B cell (primary cell): ENCODE results near the gene CCDC186. TPM values are rescaled to one million over a fixed set of nuclear protein-coding genes. Genes with fewer than 3 reads are reported as not detected.

ENCODE experiments used
- ATAC-seq: fragments of 200-7000 bp; cut with Tn5 transposase; one replicate; pipeline ENCODE4 v1.10.0; 2021; ENCODE audit warnings: low read depth, mild to moderate bottlenecking, moderate number of reproducible peaks, moderate library complexity
- CTCF ChIA-PET: fragments of 350-600 bp; sonication (Branson Sonifier 250); formaldehyde crosslinking; loops from one replicate; lab custom pipeline; 2021; ENCODE audit warnings: antibody characterized with exemption, inconsistent platforms; lab: Charles Lee
- POLR2A ChIA-PET: fragments of 350-600 bp; sonication (Branson Sonifier 250); formaldehyde crosslinking; loops from one replicate; lab custom pipeline; 2021; ENCODE audit warnings: antibody characterized with exemption; lab: Charles Lee
- DNase-seq: peaks from one replicate; pipeline ENCODE4 v3.0.0; 2013
- H2AFZ ChIP-seq: 2 replicates; pipeline ENCODE4 v1.6.1; 2012; ENCODE audit warnings: mild to moderate bottlenecking, low read depth, low read length; ENCODE audit not compliant: insufficient read depth, poor library complexity, severe bottlenecking
- H3K27ac ChIP-seq, 2 donors: 1 replicate in 1 of 2; 2 replicates in 1 of 2; pipeline ENCODE4 v1.5.1; 2012 to 2013; ENCODE audit warnings: low read length in 2 of 2, mild to moderate bottlenecking in 2 of 2, moderate library complexity in 1 of 2
- H3K27me3 ChIP-seq, 4 experiments: fragments of 200-600 bp in 1 of 4; sonication (generic) in 1 of 4; replicated peaks in 1 of 4; 1 replicate in 2 of 4; 2 replicates in 2 of 4; pipeline versions ENCODE4 v1.6.1 to v1.7.0; 2013 to 2016; ENCODE audit warnings: low read length in 3 of 4, mild to moderate bottlenecking in 2 of 4, mixed read lengths in 1 of 4, moderate library complexity in 1 of 4; ENCODE audit not compliant: insufficient read depth in 4 of 4, control insufficient read depth in 3 of 4; ENCODE audit errors: control extremely low read depth in 1 of 4
- H3K36me3 ChIP-seq, 2 experiments: replicated peaks in 1 of 2; 1 replicate in 1 of 2; 2 replicates in 1 of 2; pipeline versions ENCODE4 v1.6.1 to v1.7.1; 2013; ENCODE audit warnings: low read length in 1 of 2; ENCODE audit not compliant: insufficient read depth in 2 of 2, control insufficient read depth in 1 of 2; ENCODE audit errors: control extremely low read depth in 1 of 2, extremely low read depth in 1 of 2
- H3K4me1 ChIP-seq, 2 donors: fragments of 200-600 bp in 1 of 2; sonication (generic) in 1 of 2; 1 replicate in 1 of 2; 2 replicates in 1 of 2; pipeline versions ENCODE4 v1.5.1 to v1.6.1; 2013 to 2017; ENCODE audit warnings: low read length in 2 of 2; ENCODE audit not compliant: control insufficient read depth in 2 of 2, insufficient read depth in 2 of 2
- H3K4me2 ChIP-seq: replicated peaks from 2 replicates; pipeline ENCODE3; 2012; ENCODE audit warnings: mild to moderate bottlenecking, low read depth, low read length; ENCODE audit not compliant: poor library complexity, severe bottlenecking
- H3K4me3 ChIP-seq, 5 experiments: fragments of 200-600 bp in 1 of 5; sonication (generic) in 1 of 5; 1 replicate in 3 of 5; 2 replicates in 2 of 5; pipeline versions ENCODE4 v1.5.1 to v1.7.0; 2011 to 2016; ENCODE audit warnings: low read length in 4 of 5, mild to moderate bottlenecking in 4 of 5, low read depth in 2 of 5, control low read depth in 1 of 5, moderate library complexity in 1 of 5; ENCODE audit not compliant: insufficient read depth in 1 of 5; ENCODE audit errors: control extremely low read depth in 1 of 5, extremely low read depth in 1 of 5
- H3K79me2 ChIP-seq: fragments of 200-600 bp; sonication (generic); one replicate; pipeline ENCODE4 v1.6.0; 2016; ENCODE audit warnings: low read length; ENCODE audit not compliant: control insufficient read depth, insufficient read depth
- H3K9ac ChIP-seq: fragments of 200-600 bp; sonication (generic); 2 replicates; pipeline ENCODE4 v1.6.1; 2017; ENCODE audit warnings: mild to moderate bottlenecking, low read length, moderate library complexity
- H3K9me3 ChIP-seq, 3 donors: one replicate each; pipeline versions ENCODE4 v1.6.1 to v1.7.1; 2013; ENCODE audit warnings: low read length in 2 of 3; ENCODE audit not compliant: control insufficient read depth in 2 of 3, insufficient read depth in 1 of 3; ENCODE audit errors: control extremely low read depth in 1 of 3
- H4K20me1 ChIP-seq: 2 replicates; pipeline ENCODE4 v1.6.0; 2012; ENCODE audit warnings: mild to moderate bottlenecking, low read length; ENCODE audit not compliant: insufficient read depth, control insufficient read depth, poor library complexity, severe bottlenecking
- H3K27ac Mint-ChIP-seq: one replicate; pipeline ENCODE4 v1.8.0; 2021; ENCODE audit warnings: mixed read lengths
- H3K27me3 Mint-ChIP-seq: one replicate; pipeline ENCODE4 v1.8.0; 2021; ENCODE audit warnings: mixed read lengths
- H3K4me1 Mint-ChIP-seq: one replicate; pipeline ENCODE4 v1.8.0; 2021; ENCODE audit warnings: mixed read lengths
- H3K4me3 Mint-ChIP-seq: one replicate; pipeline ENCODE4 v1.8.0; 2021; ENCODE audit warnings: mixed read lengths
- H3K9me3 Mint-ChIP-seq: one replicate; pipeline ENCODE4 v1.8.0; 2022; ENCODE audit warnings: mixed read lengths; ENCODE audit not compliant: insufficient read depth
- EZH2 ChIP-seq: IDR thresholded peaks from 2 replicates; pipeline ENCODE4 v1.6.1; 2012; ENCODE audit warnings: borderline replicate concordance, low read depth, mild to moderate bottlenecking, moderate library complexity, low read length; ENCODE audit not compliant: insufficient read depth, poor library complexity, severe bottlenecking
- WGBS: methylation state at CpG from one replicate; pipeline ENCODE4 v1.1.5; 2013; ENCODE audit warnings: missing lambda C conversion rate; ENCODE audit not compliant: insufficient coverage; 5-methylcytosine and 5-hydroxymethylcytosine counted together
- intact Hi-C: fragments of 100-400 bp; cut with micrococcal nuclease; formaldehyde crosslinking; loops from one replicate; pipeline ENCODE4 v1.10.0; 2022
- polyA plus RNA-seq: library from polyadenylated mRNA; depleted of rRNA; stranded (reverse); fragments of >200 nt; gene quantifications from 2 replicates; pipeline ENCODE4 v1.2.3, GENCODE V29; 2012
- total RNA-seq, 2 donors: library from RNA; stranded (reverse); fragments of 120-200 nt in 1 of 2; gene quantifications; 1 replicate in 1 of 2; 2 replicates in 1 of 2; pipeline versions ENCODE4 v1.2.3 to v1.2.4, GENCODE V29; 2013 to 2022
- TF ChIP-seq, protein P1 (sequence below): fragments of 200-600 bp; IDR thresholded peaks from one replicate; pipeline ENCODE4 v1.8.0; 2022; ENCODE audit warnings: antibody characterized with exemption, mild to moderate bottlenecking

The CCDC186 gene
- total and polyA plus RNA-seq, 2 donors (not counting 1 experiment from before 2014, with no cell fraction given): 8.0 to 33.8 TPM

DNA sequence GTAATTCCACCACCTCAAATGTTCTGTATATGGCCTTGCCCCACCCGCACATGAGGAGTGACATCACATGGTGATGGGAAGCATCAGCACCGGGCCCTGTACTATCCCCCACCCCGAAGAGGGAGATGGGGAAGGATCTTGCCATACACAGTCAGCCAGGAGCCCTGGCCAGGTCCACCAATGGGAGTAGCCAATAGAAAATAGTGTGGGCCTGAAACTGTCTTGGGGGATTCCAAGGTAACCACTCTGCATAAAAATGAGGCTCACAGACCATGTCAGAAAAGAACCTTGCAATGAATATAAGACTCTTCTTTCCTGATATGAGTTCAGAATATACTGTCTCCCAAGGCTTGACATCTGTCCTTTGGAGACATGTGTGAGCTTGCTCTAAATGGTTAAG is 79.2 kb downstream of the CCDC186 start:
- Histone ChIP-seq H3K27me3 (peaks cover 0 to 1% (median under 1%) of the 10 kb centered on the region in 4 experiments), H3K9me3 (peaks cover 0 to 13% (median 9%) of the 10 kb centered on the region in 3 donors), H3K9ac (no peak overlapping the region), H3K36me3 (no peaks in the 10 kb centered on the region), H3K27ac (no peak overlapping the region), H4K20me1 (no peaks in the 10 kb centered on the region), H3K4me1 (peaks cover 56 to 57% of the 10 kb centered on the region in 2 donors), H3K4me3 (no peak overlapping the region), H3K4me2 (peak overlapping the region; percentile 64), H3K79me2 (no peaks in the 10 kb centered on the region), H2AFZ (no peak overlapping the region)
- Mint-ChIP-seq H3K27ac (no peak overlapping the region), H3K4me1 (peaks cover 51% of the 10 kb centered on the region), H3K9me3 (peaks cover 3% of the 10 kb centered on the region), H3K27me3 (peaks cover 4% of the 10 kb centered on the region), H3K4me3 (peak overlapping the region; percentile 56)
- no peak for ATAC-seq
- CTCF ChIA-PET: no interaction called here
- intact Hi-C loops: no loop called here
- 60% methylated on average over 1 of the region's 3 CpGs for WGBS
- DNase-seq: no peak
- TF ChIP-seq, protein P1, sequence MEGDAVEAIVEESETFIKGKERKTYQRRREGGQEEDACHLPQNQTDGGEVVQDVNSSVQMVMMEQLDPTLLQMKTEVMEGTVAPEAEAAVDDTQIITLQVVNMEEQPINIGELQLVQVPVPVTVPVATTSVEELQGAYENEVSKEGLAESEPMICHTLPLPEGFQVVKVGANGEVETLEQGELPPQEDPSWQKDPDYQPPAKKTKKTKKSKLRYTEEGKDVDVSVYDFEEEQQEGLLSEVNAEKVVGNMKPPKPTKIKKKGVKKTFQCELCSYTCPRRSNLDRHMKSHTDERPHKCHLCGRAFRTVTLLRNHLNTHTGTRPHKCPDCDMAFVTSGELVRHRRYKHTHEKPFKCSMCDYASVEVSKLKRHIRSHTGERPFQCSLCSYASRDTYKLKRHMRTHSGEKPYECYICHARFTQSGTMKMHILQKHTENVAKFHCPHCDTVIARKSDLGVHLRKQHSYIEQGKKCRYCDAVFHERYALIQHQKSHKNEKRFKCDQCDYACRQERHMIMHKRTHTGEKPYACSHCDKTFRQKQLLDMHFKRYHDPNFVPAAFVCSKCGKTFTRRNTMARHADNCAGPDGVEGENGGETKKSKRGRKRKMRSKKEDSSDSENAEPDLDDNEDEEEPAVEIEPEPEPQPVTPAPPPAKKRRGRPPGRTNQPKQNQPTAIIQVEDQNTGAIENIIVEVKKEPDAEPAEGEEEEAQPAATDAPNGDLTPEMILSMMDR: no peak
- no peak for TF ChIP-seq EZH2
- POLR2A ChIA-PET: no interaction called here

DNA sequence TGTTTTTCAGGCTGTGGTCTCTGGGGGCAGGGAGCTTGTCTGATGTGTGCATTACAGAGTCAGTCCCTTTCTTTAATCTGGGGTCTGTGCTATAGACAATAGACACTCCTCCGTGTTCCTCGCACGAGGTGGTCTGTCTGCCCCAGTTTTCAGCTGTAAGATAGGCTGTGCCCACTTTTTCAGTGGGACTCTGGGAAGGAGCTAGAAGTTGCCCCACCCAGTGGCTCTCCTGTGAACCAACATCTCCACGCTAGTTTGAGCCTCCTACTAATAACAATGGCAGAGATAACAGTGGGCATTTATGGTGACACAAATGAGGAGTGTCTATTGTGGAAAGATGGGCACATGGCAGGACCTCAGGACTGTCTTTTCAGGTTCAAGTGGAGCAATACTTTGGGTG is 86.3 kb downstream of the CCDC186 start:
- Mint-ChIP-seq H3K4me3 (no peak overlapping the region), H3K27ac (no peak overlapping the region), H3K9me3 (no peaks in the 10 kb centered on the region), H3K4me1 (no peaks in the 10 kb centered on the region), H3K27me3 (no peaks in the 10 kb centered on the region)
- Histone ChIP-seq H3K9me3 (peaks cover 0 to 8% (median 0%) of the 10 kb centered on the region in 3 donors), H3K79me2 (no peaks in the 10 kb centered on the region), H3K9ac (no peak overlapping the region), H3K36me3 (no peaks in the 10 kb centered on the region), H4K20me1 (no peaks in the 10 kb centered on the region), H3K4me3 (no peak overlapping the region), H3K4me1 (no peaks in the 10 kb centered on the region), H3K27ac (no peak overlapping the region), H2AFZ (no peak overlapping the region), H3K4me2 (no peak overlapping the region), H3K27me3 (no peaks in the 10 kb centered on the region)
- DNase-seq: no peak
- POLR2A ChIA-PET: no interaction called here
- CTCF ChIA-PET: no interaction called here
- TF ChIP-seq, protein P1: no peak
- TF ChIP-seq EZH2: no peak
- intact Hi-C loops: no loop called here
- 92% methylated on average over 3 of the region's 4 CpGs for WGBS
- no peak for ATAC-seq
